DMS114 treated with DMSO at 0.1 percent for 48 hours (cell line): Measurements from ENCODE around the gene GTPBP4.
"Not testable (repeated sequence)": the region's sequence is repeated elsewhere in the genome, so short reads cannot be mapped to it uniquely, and the experiment has no call there.

ENCODE experiments used
- DNase-seq: peaks from one replicate; lab custom pipeline; 2025; ENCODE audit not compliant: unreplicated experiment; lab: John Stamatoyannopoulos, UW

GTPBP4 gene

DNA sequence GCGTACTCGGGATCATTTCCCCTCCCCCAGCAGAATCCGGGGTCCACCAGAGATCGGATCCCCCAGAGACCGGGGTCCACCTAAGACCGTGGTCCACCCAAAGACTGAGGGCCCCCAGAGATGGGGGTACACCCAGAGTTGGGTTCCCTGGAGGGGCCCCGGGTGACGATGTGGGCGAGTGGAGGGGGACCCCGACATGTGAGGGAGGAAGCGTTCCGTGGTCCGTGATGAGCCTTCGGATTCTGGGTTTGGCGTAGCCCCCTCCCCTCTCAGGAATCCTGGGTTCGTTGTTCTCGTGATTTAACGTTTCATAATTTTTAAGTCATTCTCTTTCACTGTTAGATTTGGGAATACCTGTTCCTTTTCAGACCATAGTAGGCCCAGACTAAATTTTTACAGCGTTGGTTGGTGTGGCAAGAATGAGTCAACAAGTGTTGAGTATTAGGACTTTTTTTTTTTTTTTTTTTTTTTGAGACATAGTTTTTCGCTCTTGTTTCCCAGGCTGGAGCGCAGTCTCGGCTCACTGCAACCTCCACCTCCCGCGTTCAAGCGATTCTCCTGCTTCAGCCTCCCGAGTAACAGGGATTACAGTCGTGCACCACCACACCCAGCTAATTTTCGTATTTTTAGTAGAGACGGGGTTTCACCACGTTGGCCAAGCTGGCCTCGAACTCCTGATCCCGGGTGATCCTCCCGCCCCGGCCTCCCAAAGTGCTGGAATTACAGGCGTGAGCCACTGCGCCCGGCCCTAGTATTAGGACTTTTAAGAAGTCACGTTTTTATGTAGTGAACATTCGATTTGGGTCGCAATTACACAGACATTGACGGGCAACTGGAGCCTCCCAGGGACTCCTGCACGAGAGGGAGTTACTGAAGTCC is 672 bp downstream of the GTPBP4 start:
- DNase-seq: no peak

DNA sequence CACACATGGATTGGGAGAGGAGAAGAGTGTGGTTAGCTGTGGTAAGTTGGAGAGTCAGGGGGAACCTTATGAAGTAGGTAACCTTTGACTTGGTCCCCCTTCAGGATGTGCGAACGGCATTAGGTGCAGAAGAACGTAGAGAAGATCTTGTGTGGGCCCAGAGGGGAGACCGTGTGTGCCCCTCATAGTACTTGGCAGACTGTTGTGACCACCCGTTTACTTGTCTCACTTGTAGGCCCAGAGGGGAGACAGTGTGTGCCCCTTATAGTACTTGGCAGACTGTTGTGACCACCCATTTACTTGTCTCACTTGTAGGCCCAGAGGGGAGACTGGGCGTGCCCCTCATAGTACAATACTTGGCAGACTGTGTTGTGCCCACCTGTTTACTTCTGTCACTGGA is 2.6 kb downstream of the GTPBP4 start:
- no peak for DNase-seq

DNA sequence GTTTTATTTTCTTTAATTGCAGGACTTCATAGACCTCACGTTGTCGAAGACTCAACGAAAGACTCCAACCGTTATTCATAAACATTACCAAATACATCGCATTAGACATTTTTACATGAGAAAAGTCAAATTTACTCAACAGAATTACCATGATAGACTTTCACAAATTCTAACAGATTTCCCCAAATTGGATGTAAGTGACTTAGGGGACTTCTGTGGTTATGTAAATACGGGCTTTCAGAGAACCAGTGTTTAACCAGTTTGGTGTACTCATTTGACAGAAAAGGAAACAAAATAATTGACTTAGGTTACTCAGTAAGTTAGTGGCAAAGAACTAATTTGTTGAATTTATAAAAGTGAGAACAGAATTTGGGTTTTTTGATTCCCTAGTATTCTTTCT is 4.2 kb downstream of the GTPBP4 start:
- DNase-seq: no peak

DNA sequence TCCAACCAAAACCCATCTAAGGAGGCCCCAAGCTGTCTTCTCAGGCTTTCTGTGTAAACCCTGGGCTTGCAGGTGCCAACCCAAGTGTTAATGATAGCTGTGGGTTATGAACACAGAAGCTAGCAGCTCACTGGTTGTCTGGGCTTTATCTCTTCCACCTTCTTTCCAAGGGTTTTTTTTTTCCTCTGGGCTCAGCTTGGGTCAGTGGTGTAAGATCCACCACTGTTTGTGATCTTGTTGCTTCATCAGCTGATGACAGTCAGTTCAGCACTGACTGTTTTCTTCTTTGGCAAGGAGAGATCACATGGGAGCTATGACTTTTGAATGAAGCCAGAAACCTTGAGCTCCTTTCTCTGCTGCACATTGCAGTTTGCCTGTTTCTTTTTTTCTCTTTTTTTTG is 4.6 kb downstream of the GTPBP4 start:
- DNase-seq: no peak

DNA sequence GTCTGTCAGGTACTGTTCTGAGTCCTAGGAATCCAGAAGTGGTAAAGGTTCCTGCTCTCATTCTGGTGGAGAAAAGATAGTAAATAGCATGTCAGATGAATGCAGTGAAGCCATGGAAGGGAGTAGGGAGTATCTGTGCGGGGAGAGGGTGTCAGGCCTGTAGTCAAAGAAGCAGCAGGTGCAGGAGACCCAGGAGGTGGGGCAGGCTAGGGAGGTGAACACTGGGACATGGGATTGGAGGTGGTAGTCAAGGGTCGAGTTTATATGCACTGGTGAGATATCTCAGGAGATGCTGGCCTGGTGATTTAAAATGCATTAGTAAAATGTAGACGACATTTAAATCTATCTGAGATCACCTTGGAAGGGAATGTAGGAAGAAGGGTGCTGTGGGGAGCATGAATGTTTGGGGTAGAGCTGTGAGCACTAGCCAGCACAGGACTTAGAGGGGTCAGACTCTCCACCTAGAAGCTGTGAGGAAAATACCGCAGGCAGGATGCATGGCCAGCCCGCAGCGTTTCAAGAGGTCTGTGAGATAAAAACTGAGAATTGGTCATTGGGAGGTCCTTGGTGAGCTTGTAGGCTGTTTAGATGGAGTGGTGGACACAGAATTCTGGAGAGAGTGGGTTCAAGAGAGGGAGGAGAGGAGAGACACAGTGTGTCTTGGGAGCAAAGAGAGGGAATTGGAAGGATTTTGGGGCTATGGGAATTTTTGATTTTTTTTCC is 6.8 kb downstream of the GTPBP4 start:
- DNase-seq: no peak

DNA sequence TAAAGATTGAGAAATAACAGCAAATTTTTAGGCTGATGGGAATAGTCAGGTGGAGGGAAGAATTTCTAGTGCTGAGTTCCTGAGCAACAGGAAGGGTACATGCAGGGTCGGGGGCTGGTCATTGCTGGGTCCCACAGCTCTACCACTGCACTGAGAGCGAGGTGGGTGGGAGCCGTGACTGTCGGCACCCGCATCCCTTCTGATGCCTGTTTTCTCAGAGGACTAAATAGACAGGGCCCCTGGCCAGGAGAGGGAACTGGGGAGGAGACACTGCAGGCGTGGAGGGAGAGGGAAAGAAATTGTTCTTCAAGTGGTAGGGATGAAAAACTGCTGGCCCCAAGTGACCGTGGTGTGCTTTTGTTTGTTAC is 7.3 kb downstream of the GTPBP4 start:
- no peak for DNase-seq

DNA sequence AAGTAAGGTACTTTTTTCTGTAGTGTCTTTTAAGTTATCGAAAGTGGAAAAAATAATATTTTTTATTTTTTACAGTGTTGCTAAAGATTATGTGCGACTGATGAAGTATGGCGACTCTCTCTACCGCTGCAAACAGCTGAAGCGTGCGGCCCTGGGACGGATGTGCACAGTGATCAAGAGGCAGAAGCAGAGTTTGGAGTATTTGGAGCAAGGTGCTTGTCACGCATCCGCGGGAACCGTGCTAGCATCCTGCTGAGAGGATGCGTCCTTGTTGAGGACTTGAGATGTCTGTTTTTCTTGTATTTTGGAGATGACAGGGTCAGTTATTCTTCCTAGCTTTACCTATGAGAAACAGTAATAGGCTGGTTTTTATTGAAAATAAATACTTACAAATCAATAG is 7.8 kb downstream of the GTPBP4 start:
- DNase-seq: no peak

DNA sequence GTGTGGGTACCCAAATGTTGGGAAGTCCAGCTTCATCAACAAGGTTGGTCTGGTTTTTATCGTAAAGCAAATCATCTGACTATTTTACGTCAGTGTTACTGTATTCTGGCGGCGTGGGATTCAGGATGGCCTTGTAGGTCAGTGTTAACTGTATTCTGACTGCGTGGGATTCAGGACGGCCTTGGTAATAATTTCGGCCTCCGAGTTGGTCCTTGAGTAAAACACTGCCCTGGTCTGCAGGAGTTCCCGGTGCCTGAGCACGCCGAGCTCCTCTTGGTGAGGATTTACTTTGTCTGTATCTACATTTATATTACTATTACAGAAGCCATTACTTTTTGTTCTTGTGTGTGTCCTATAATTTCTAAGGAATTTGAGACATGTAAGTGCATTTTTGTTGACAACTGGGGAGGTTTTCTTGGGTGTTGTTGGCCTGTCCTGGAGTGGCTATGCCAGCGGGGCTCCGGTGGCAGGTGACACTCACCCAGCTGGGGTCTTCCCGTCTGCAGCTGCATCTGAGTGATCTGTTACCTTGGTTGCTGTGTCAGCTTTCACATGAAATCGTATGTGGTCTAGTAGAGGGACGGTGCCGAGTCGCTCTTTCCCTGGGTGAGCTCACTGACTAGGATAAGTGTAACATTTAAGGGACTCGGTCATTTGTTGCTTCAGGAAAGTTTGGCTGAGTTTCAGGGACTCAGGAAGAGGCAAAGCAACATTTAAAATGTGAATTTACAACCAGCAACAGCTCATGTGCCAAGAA is 9.2 kb downstream of the GTPBP4 start:
- no peak for DNase-seq

DNA sequence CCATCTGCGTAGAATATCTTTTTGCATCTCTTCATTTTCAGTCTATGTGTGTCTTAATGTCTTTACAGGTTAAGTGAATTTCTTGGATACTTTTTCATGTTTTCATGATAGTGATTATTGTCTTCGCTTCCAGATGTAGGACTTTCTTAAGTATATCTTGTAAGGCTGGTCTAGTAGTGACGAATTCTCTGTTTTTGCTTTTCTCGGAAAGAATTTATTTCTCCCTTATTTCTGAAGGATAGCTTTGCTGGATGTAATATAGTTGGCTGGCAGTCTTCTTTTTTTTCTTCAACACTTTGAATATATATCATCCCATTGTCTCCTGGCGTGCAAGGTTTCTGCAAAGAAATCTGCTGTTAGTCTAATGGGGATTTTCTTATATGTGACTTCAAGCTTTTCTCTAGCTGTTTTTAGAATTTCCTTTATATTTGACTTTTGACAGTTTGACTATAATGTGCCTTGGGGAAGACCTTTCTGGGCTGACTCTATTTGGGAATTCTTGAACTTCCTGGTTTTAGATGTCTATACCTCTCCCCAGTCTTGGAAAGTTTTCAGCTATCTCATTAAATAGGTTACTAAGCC is 14.3 kb downstream of the GTPBP4 start:
- no peak for DNase-seq

DNA sequence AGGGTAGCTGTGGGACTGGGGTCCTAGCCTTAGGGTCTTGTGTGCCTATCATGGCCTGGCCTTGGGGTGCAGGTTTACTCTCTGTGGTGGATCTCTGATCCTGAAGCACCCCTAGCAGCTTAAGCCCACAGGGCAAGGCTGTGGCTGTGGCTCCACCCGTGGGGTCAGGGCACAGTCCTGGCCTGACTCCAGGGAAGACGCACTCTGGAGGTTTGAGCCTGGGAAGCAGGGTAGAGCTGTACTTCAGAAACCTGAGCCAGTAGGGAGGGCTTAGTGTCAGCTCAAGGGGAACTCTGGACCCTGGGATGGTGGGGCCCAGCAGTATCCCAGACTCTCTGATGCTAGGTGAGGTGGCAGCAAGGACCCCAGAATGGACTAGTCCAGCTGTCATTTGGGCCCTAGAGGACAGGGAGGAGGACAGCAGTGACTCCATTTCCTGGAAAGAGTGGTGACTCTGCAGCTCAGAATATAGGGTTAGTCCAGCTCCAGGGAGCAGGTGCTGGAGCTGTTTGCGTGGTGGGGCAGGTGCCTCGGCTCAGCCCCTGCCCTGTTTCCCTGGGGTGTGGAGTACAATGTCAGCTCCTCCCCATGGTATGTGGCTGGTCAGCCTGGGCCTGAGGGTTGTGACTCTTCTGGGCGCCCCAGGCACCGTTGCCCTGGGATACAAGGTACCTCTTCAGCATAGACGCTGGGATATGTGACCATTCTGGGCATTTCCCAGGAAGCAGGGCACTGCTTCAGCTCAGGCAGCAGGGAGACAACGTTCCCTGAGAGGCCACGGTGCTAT is 15.8 kb downstream of the GTPBP4 start:
- DNase-seq: no peak

DNA sequence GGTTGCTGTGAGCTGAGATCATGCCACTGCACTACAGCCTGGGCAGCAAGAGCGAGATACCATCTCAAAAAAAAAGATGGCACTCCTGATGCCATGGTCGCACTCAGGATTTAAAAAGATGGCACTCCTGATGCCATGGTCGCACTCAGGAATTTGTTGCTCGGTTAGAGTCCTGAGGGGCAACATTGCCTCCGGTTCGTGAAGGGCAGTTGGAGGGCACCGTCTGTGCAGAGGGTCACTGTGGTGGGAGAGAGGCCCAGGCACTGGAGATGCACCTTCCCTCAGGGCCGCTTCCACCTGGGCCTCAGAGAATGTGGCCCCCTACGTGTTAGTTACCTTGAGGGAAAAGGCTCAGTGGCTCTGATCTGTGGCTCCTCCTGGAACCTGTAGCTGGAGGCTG is 18.3 kb downstream of the GTPBP4 start:
- no peak for DNase-seq

DNA sequence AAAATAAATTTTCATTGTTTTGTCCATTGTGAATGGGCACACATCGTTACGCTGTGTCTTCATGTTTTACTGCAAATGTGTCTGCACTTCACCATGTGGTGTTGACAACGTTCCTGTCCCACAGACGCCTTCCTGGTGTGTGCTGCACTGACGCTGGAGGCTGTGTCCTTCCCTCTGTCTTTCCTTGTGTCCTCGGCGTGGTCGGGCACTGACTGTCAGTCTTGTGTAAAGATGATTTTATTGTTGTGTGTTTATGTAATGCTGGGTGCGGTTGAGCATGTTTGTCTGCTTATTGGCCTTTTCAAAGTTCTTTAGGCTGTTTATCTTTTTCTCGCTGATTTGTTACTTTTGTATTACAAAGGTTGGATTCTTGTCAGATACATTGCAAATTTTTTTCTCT is 19.3 kb downstream of the GTPBP4 start:
- no peak for DNase-seq

DNA sequence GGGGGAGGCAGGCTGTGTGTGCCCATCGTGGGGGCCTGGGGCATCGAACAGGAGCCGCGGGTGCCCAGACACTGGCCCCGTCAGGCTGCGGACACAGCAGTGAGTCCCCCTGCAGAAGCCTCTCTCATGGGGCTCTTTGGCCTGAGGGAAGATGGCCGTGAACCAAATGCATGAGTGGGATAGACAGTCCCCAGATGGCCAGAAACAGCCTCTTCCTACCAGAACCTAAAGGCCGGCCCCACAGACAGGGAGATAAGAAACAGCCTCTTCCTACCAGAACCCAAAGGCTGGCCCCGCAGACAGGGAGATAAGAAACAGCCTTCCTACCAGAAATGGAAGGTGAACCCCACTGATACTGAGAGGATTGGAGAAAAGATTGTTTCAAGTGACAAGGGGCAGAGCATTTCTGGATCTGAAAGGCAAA is 20.8 kb downstream of the GTPBP4 start:
- no peak for DNase-seq

DNA sequence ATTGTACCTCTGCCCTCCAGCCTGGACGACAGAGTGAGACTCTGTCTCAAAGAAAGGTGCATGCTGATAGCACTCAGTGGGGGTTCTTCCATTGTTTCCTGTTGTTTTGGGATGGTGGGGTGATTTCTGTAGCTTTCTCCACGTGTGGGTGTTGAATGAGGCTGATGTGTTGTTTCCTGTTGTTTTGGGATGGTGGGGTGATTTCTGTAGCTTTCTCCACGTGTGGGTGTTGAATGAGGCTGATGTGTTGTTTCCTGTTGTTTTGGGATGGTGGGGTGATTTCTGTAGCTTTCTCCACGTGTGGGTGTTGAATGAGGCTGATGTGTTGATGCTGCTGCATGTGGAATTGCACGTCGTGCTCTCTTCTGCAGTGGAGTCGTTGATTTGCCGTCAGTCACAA is 21.7 kb downstream of the GTPBP4 start:
- not testable (repeated sequence) for DNase-seq

DNA sequence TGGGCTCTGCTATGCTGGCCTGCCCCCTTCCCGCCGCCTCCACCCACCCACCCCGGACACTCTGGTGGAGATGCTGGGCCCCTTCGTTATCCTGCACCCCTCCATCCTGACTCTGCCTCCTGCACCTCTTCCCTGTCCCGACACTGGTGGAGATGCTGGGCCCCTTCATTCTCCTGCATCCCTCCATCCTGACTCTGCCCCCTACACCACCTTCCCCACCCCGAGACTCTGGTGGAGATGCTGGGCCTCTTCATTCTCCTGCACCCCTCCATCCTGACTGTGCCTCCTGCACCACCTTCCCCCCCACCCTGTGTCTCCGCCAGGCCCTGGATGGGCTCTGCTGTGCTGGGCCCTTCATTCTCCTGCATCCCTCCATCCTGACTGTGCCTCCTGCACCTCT is 22.5 kb downstream of the GTPBP4 start:
- no peak for DNase-seq

DNA sequence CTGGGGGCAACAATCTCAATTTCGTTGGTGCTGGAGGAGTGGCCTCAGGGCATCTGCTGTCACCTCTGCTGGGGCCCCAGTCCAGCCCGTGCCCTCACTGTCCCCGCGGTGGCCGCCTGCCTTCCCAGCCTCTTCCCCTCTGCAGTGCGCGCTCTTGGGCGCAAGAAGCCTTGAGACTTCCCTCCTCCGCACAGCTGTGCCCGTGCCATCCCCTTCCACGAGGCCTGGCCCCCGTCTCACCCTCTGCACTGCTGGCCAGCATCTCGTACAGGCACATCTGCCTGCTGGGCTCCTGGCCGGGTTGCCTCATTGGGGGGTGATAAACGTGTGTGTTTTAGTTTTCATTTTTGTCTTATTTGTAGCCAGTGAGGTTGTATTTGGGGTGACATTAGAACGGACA is 23.5 kb downstream of the GTPBP4 start:
- DNase-seq: no peak

DNA sequence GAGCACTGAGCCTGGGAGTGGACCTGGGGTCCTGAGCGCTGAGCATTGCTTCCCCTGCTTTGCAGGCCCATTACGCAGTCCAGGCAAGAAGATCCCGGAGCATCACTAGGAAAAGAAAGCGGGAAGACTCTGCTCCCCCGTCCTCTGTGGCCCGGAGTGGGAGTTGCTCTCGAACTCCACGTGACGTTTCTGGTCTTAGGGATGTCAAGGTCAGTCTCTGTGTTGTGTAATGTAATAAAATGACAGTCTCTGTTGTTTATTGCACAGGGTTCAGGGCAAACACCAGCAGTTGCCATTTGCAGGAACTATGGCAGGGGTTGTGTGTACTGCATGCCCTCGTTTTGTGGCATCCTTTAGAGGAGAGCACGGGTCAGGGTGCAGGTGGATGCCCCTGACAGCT is 27.5 kb downstream of the GTPBP4 start:
- no peak for DNase-seq

DNA sequence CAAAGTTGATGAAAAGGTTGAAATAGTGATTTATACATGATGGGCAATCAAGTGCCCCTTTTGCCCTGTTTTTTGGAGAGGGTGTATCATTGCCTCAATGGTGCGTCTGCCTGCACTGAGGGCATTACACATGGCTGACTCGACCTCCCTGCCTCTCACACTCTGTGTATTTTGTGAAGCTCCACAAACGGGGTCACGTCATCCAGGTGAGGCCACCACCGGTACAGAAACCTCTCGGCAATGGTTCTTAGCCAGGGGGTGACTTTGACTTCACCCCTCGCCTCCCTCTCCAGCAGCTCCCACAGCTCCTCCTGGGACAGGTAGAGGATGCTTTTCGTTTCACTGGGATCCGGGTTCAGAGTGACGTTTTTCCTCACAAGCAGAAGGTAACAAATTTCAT is 31.1 kb downstream of the GTPBP4 start:
- no peak for DNase-seq

DNA sequence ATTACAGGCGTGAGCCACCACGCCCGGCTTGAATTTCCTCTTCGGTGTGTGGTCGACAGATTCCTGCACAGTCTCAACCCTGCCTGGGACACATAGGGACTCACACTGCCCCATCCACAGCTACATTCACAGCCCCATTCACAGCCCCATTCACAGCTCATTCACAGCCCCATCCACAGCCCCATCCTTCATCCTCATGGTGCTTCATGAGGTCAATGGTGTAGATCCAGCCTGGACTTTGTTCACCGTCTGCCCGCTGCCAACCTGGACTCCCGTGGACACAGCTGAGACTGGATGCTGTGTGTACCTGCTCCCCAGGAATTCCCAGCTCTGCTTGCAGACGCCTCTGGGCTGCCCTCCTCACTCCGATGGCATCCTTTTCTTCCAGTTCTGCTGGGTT is 32.2 kb downstream of the GTPBP4 start:
- DNase-seq: no peak

DNA sequence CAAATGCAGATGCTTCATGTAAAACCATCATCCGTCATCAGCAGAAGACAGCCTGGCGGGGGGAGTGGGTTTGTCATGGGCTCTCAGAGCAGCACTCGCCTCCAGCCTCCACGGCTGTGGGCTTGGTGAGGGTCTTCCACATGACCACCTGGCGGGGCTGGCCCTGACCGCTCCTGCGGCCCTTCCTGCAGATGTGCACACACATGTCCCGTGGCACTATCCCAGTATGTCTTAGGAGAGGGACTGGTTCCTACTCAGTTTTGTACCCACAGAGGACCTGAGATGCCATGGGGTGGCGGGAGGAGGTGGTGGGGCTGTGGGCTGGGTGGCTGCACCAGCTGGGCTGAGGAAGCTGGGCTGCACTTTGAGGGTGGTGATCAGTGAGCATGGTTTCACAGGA is 32.7 kb downstream of the GTPBP4 start:
- no peak for DNase-seq

DNA sequence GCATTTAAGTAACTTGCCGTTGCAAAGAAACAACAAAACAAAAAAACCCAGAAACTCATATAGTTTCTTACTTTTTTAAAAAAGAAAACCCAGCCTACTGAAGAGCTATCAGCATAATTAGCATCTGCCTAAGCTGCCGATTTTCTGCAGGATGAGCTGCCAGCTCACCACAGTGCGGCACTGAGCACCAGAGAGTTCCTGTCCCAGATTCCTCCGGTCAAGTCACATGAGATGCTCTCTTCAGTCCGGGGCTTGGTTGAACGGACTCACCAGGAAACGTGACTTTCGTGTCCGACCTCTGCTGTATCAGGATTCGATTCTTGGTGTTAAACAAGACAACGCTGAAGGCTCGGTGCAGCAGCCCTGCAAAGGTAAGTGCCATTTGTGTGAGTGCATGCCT is 34.2 kb downstream of the GTPBP4 start:
- no peak for DNase-seq
